Activated CD8-positive, alpha-beta T cell treated with anti-CD3 and anti-CD28 coated beads for 36 hours (primary cell): ENCODE measurements around the gene ANKRD33B. TPM values are rescaled to one million over a fixed set of nuclear protein-coding genes. Genes with fewer than 3 reads are reported as not detected.
A peak's percentile ranks its signal among the peaks of the same experiment; 100 is the strongest.

ENCODE experiments used
- ATAC-seq: fragments of 200-7000 bp; cut with Tn5 transposase; one replicate; pipeline ENCODE4 v1.10.0; 2021; ENCODE audit warnings: mild to moderate bottlenecking, moderate library complexity
- CTCF ChIA-PET: fragments of 350-600 bp; sonication (Branson Sonifier 250); formaldehyde crosslinking; loops from one replicate; lab custom pipeline; 2021; ENCODE audit warnings: antibody characterized with exemption; lab: Charles Lee
- POLR2A ChIA-PET: fragments of 350-600 bp; sonication (Branson Sonifier 250); formaldehyde crosslinking; loops from one replicate; lab custom pipeline; 2021; ENCODE audit warnings: antibody characterized with exemption; lab: Charles Lee
- DNase-seq: peaks from one replicate; pipeline ENCODE4 v3.0.0-alpha.2; 2020
- H3K27ac Mint-ChIP-seq: one replicate; pipeline ENCODE4 v1.8.0; 2021; ENCODE audit warnings: mild to moderate bottlenecking, mixed read lengths
- H3K27me3 Mint-ChIP-seq: one replicate; pipeline ENCODE4 v1.8.0; 2021; ENCODE audit warnings: mixed read lengths
- H3K36me3 Mint-ChIP-seq: one replicate; pipeline ENCODE4 v1.8.0; 2021; ENCODE audit warnings: low read depth, mixed read lengths
- H3K4me1 Mint-ChIP-seq: one replicate; pipeline ENCODE4 v1.8.0; 2021; ENCODE audit warnings: low read depth, mixed read lengths
- H3K4me3 Mint-ChIP-seq: one replicate; pipeline ENCODE4 v1.8.0; 2021; ENCODE audit warnings: mild to moderate bottlenecking, moderate library complexity, mixed read lengths
- H3K9me3 Mint-ChIP-seq: one replicate; pipeline ENCODE4 v1.8.0; 2021; ENCODE audit warnings: mixed read lengths
- intact Hi-C: fragments of 100-400 bp; cut with micrococcal nuclease; formaldehyde crosslinking; loops from one replicate; pipeline ENCODE4 v1.10.0; 2022
- total RNA-seq, 2 experiments: library from RNA; stranded (reverse); gene quantifications; one replicate each; pipeline ENCODE4 v1.2.3, GENCODE V29; 2021
- TF ChIP-seq, protein P1 (sequence below): fragments of 200-600 bp; IDR thresholded peaks from one replicate; pipeline ENCODE4 v1.8.0; 2022; ENCODE audit warnings: antibody characterized with exemption, mild to moderate bottlenecking

The ANKRD33B gene
- total RNA-seq, 2 experiments from 2014 or later: 13.6 to 13.8 TPM

DNA sequence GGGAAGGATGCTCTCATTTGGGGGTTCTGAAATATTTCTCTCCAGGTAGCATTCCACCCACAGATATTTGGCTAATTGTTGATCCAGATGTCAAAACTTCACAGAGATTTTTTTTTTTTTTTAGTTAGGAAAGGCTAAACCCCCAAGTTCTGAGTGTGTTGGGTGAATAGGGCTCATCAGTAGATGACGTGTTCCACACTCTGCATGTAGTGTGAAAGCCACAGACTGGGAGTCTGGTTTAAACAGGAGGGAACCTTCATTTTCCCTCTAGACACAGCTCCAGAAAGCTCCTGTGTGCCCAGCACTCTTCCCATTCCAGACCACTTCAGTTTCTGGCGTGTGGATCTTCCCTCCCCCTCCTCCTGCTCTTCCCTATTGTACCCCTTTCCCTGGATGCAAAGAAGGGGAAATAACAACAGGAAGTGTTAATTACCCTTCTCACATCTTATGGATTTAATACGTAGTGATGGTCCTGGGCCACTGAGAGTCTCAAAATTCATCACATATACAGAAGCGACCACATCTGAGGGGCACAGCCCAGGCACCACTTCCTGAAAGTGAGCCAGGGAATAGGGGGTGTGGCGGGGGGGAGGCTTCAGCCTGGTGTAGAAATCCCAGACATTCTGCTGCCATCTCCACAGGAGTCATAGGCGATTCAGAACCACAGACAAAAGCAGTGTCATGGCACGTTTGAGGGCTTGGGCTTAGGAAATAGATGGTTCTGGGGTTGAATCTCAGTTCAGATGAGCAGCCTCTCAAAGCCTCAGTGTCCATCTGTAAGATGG is 132.1 kb downstream of the ANKRD33B start:
- ChIA-PET POLR2A (no interaction called here), CTCF (no interaction called here)
- TF ChIP-seq, protein P1, sequence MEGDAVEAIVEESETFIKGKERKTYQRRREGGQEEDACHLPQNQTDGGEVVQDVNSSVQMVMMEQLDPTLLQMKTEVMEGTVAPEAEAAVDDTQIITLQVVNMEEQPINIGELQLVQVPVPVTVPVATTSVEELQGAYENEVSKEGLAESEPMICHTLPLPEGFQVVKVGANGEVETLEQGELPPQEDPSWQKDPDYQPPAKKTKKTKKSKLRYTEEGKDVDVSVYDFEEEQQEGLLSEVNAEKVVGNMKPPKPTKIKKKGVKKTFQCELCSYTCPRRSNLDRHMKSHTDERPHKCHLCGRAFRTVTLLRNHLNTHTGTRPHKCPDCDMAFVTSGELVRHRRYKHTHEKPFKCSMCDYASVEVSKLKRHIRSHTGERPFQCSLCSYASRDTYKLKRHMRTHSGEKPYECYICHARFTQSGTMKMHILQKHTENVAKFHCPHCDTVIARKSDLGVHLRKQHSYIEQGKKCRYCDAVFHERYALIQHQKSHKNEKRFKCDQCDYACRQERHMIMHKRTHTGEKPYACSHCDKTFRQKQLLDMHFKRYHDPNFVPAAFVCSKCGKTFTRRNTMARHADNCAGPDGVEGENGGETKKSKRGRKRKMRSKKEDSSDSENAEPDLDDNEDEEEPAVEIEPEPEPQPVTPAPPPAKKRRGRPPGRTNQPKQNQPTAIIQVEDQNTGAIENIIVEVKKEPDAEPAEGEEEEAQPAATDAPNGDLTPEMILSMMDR: no peak
- intact Hi-C loops: no loop called here
- H3K27me3 Mint-ChIP-seq: no peaks in the 10 kb centered on the region
- no peak overlapping the region for H3K27ac Mint-ChIP-seq
- H3K9me3 Mint-ChIP-seq: no peaks in the 10 kb centered on the region
- H3K4me3 Mint-ChIP-seq: no peak overlapping the region
- ATAC-seq: peak; percentile 18
- no peaks in the 10 kb centered on the region for H3K36me3 Mint-ChIP-seq
- H3K4me1 Mint-ChIP-seq: peaks cover 30% of the 10 kb centered on the region
- DNase-seq: peak; percentile 11

DNA sequence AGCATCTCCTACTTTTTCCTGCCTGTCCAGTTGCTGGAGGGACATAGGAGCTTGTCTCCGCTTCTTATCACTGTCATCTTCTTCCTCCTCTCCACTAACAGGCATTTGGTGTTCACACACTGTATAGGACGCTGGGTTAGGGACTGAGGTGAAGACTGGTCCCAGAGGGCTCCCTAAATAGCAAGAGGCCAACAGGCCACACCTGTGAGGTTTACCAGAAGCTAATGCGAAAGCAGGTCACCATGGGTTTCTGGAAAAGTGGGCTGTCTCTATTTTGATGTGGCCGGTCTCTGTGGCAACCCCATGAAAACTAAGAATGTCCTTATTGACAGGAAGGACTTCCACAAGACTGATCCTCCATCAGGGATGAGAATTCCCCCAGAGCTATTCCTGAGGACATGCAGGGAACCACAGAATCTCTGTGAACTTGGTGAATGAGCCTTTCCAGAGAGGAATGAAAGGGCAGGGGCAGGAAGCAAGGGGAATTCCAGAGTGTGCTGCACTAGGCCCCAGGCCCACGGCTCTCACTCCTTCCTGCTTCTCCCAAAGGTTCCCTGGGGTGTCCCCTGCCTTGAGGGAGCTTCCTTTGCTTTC is 135.5 kb downstream of the ANKRD33B start:
- intact Hi-C loops: no loop called here
- ATAC-seq: no peak
- H3K27ac Mint-ChIP-seq: peak overlapping the region; percentile 21
- no peak overlapping the region for H3K4me3 Mint-ChIP-seq
- TF ChIP-seq, protein P1: no peak
- peaks cover 33% of the 10 kb centered on the region for H3K4me1 Mint-ChIP-seq
- no peak for DNase-seq
- ChIA-PET CTCF (interaction anchor here (0.8 to 1.5 kb wide), 4 partner anchors 9 to 247 kb away, joined by 3 to 6 read pairs (median 3); no protein-coding TSS in a partner anchor), POLR2A (no interaction called here)
- no peaks in the 10 kb centered on the region for H3K27me3 Mint-ChIP-seq
- H3K36me3 Mint-ChIP-seq: peaks cover 2% of the 10 kb centered on the region
- H3K9me3 Mint-ChIP-seq: no peaks in the 10 kb centered on the region

DNA sequence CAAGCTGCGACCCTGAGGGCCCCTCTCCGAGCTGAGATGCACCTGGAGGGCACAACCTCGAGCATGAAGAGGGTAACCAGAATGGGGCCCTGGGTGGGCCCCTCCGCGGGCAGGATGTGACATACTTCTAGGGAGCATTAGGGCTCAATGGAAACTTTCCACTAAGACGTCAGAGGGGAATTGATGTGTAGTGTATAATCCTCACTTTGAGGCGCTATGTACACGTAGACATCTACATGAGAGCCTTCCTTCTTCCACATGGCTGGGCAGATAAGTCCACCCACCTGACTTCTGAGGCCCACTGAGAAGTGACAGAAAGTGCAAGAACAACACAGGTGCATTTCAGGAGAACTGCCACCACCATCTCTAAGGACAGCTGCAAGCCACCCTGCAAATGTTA is 136.1 kb downstream of the ANKRD33B start:
- peak; percentile 48 for DNase-seq
- CTCF ChIA-PET: interaction anchor here (0.8 to 1.2 kb wide), 3 partner anchors 10 to 247 kb away, joined by 3 to 6 read pairs (median 3); no protein-coding TSS in a partner anchor

DNA sequence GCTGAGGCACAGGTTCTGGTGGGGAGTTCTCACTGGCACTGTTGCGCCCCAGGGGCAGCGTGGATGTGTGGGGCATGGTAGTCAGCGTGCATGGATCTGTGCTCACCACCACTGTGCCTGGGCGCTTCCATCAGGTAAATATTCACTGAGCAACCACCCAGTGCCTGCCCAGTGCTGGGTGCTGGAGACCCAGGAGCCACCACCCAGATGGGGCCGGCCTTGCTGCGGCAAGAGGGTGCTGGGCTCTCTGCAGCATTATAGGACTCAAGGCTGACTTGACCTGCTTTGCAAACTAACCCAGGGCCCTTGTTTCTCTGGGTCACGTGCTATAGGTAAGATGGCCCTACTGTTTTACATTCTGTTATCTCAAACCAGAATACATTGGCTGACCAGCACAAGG is 136.6 kb downstream of the ANKRD33B start:
- ChIA-PET POLR2A (no interaction called here), CTCF (interaction anchor here (1.0 to 1.8 kb wide), 4 partner anchors 43 to 168 kb away, joined by 3 to 5 read pairs (median 4); no protein-coding TSS in a partner anchor)
- intact Hi-C loops: no loop called here
- TF ChIP-seq, protein P1: no peak
- H3K9me3 Mint-ChIP-seq: no peaks in the 10 kb centered on the region
- H3K36me3 Mint-ChIP-seq: peaks cover 8% of the 10 kb centered on the region
- H3K4me3 Mint-ChIP-seq: no peak overlapping the region
- DNase-seq: no peak
- H3K27ac Mint-ChIP-seq: peak overlapping the region; percentile 21
- ATAC-seq: no peak
- no peaks in the 10 kb centered on the region for H3K27me3 Mint-ChIP-seq
- peaks cover 42% of the 10 kb centered on the region for H3K4me1 Mint-ChIP-seq

More for the DNA sequence above, 136.1 kb downstream of the ANKRD33B start:
- POLR2A ChIA-PET: no interaction called here
- Mint-ChIP-seq H3K9me3 (no peaks in the 10 kb centered on the region), H3K27ac (peak overlapping the region; percentile 21), H3K27me3 (no peaks in the 10 kb centered on the region), H3K36me3 (peaks cover 4% of the 10 kb centered on the region), H3K4me3 (no peak overlapping the region), H3K4me1 (peaks cover 39% of the 10 kb centered on the region)
- TF ChIP-seq, protein P1: no peak
- intact Hi-C loops: no loop called here
- peak; percentile 54 for ATAC-seq
